Neural progenitor cell (in vitro differentiated cells): Measurements from ENCODE around the gene SIAE. TPM values are rescaled to one million over a fixed set of nuclear protein-coding genes. Genes with fewer than 3 reads are reported as not detected.
A peak's percentile ranks its signal among the peaks of the same experiment; 100 is the strongest.

ENCODE experiments used
- DNase-seq: peaks from one replicate; pipeline ENCODE4 v3.0.0-alpha.2; 2016; ENCODE audit warnings: low spot score
- H2AFZ ChIP-seq: fragments of 200-600 bp; sonication (generic); replicated peaks from 2 replicates; pipeline ENCODE4 v1.6.1; 2016; ENCODE audit warnings: antibody characterized with exemption
- H3F3A ChIP-seq: fragments of 200-600 bp; sonication (generic); 2 replicates; pipeline ENCODE4 v1.6.1; 2016; ENCODE audit warnings: antibody characterized with exemption, low read depth
- H3K27ac ChIP-seq: fragments of 200-600 bp; sonication (generic); 2 replicates; pipeline ENCODE4 v1.5.1; 2016; ENCODE audit warnings: mild to moderate bottlenecking
- H3K27me3 ChIP-seq: fragments of 200-600 bp; sonication (generic); 2 replicates; pipeline ENCODE4 v1.6.1; 2016; ENCODE audit warnings: mild to moderate bottlenecking, moderate library complexity
- H3K36me3 ChIP-seq: fragments of 200-600 bp; sonication (generic); 2 replicates; pipeline ENCODE4 v1.5.1; 2016
- H3K4me1 ChIP-seq: fragments of 200-600 bp; sonication (generic); 2 replicates; pipeline ENCODE4 v1.6.1; 2016; ENCODE audit warnings: mixed run types
- H3K4me2 ChIP-seq: fragments of 200-600 bp; sonication (generic); 2 replicates; pipeline ENCODE4 v1.6.1; 2016
- H3K4me3 ChIP-seq: fragments of 200-600 bp; sonication (generic); 2 replicates; pipeline ENCODE4 v1.5.1; 2016
- H3K79me2 ChIP-seq: fragments of 200-600 bp; sonication (generic); 2 replicates; pipeline ENCODE4 v1.6.1; 2016; ENCODE audit warnings: low read depth
- H3K9ac ChIP-seq: fragments of 200-600 bp; sonication (generic); 2 replicates; pipeline ENCODE4 v1.6.1; 2016
- H3K9me3 ChIP-seq: fragments of 200-600 bp; sonication (generic); 2 replicates; pipeline ENCODE4 v1.5.1; 2016; ENCODE audit warnings: low read depth
- H4K20me1 ChIP-seq: fragments of 200-600 bp; sonication (generic); 2 replicates; pipeline ENCODE4 v1.6.1; 2016; ENCODE audit warnings: low read depth
- H3K27ac Mint-ChIP-seq: 3 replicates; pipeline ENCODE4 v1.8.0; 2021; ENCODE audit warnings: mixed read lengths
- H3K27me3 Mint-ChIP-seq: 2 replicates; pipeline ENCODE4 v1.8.0; 2022; ENCODE audit warnings: low read depth, mild to moderate bottlenecking, inconsistent platforms, moderate library complexity, mixed read lengths; ENCODE audit not compliant: insufficient read depth
- H3K36me3 Mint-ChIP-seq: 3 replicates; pipeline ENCODE4 v1.8.0; 2021; ENCODE audit warnings: mixed read lengths
- H3K4me1 Mint-ChIP-seq: 3 replicates; pipeline ENCODE4 v1.8.0; 2021; ENCODE audit warnings: mixed read lengths
- H3K4me3 Mint-ChIP-seq: 3 replicates; pipeline ENCODE4 v1.8.0; 2021; ENCODE audit warnings: mild to moderate bottlenecking, moderate library complexity, mixed read lengths
- H3K9me3 Mint-ChIP-seq: 3 replicates; pipeline ENCODE4 v1.8.0; 2020; ENCODE audit warnings: mixed read lengths
- EZH2 ChIP-seq: fragments of 200-600 bp; sonication (generic); IDR thresholded peaks from 2 replicates; pipeline ENCODE4 v1.6.1; 2017; ENCODE audit warnings: antibody characterized with exemption, mild to moderate bottlenecking, moderate library complexity
- EZH2phosphoT487 ChIP-seq: fragments of 200-600 bp; sonication (generic); IDR thresholded peaks from 2 replicates; pipeline ENCODE4 v1.6.1; 2017; ENCODE audit warnings: antibody characterized with exemption
- small RNA-seq: library from RNA; depleted of rRNA; stranded (forward); fragments of <200 nt; gene quantifications from one replicate; pipeline ENCODE3, GENCODE V24; 2015
- total RNA-seq: library from RNA; depleted of rRNA; stranded (reverse); fragments of >200 nt; gene quantifications from 2 replicates; pipeline ENCODE4 v1.2.3, GENCODE V29; 2015; ENCODE audit warnings: low replicate concordance
- TF ChIP-seq, protein P1 (sequence below): fragments of 200-600 bp; sonication (generic); IDR thresholded peaks from 2 replicates; pipeline ENCODE4 v1.5.1; 2017; ENCODE audit warnings: antibody characterized with exemption, mild to moderate bottlenecking

Gene SIAE
- total RNA-seq, 1 donor from 2014 or later: 3.6 TPM

DNA sequence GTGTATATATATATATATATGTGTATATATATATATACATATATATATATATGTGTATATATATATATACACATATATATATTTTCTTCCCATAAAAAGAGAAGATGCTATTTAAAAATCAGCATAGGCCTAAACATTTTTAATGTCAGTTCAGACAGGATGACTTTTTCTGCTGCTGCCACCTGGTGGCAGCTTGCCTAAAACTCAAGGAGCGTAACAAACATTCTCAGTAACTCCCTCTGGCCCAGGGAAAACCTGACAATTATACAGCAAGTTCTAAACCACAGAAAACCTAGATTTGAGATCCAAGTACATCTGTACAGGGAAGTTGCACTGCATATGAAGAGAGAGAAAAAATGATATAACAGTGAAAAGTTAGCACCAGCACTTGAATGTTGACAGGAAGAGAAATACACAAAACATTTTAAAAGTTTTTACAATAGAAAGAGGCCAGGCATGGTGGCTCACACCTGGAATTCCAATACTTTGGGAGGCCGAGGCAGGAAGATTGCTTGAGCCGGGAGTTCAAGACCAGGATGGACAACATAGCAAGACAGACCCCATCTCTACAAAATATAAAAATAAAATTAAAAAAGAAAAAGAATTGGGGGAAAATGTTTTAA is 87.2 kb downstream of the SIAE start:
- no peaks in the 10 kb centered on the region for H3K27me3 ChIP-seq
- Mint-ChIP-seq H3K4me1 (peaks cover 6% of the 10 kb centered on the region), H3K27me3 (no peaks in the 10 kb centered on the region), H3K9me3 (peaks cover 2% of the 10 kb centered on the region), H3K4me3 (no peak overlapping the region), H3K27ac (no peak overlapping the region), H3K36me3 (no peaks in the 10 kb centered on the region)
- no peaks in the 10 kb centered on the region for H3K9me3 ChIP-seq
- H3F3A ChIP-seq: peaks cover 4% of the 10 kb centered on the region
- H3K27ac ChIP-seq: no peak overlapping the region
- H3K9ac ChIP-seq: no peak overlapping the region
- H3K36me3 ChIP-seq: no peaks in the 10 kb centered on the region
- H3K4me1 ChIP-seq: no peaks in the 10 kb centered on the region
- H2AFZ ChIP-seq: no peak overlapping the region
- no peak overlapping the region for H3K4me3 ChIP-seq
- TF ChIP-seq, protein P1, sequence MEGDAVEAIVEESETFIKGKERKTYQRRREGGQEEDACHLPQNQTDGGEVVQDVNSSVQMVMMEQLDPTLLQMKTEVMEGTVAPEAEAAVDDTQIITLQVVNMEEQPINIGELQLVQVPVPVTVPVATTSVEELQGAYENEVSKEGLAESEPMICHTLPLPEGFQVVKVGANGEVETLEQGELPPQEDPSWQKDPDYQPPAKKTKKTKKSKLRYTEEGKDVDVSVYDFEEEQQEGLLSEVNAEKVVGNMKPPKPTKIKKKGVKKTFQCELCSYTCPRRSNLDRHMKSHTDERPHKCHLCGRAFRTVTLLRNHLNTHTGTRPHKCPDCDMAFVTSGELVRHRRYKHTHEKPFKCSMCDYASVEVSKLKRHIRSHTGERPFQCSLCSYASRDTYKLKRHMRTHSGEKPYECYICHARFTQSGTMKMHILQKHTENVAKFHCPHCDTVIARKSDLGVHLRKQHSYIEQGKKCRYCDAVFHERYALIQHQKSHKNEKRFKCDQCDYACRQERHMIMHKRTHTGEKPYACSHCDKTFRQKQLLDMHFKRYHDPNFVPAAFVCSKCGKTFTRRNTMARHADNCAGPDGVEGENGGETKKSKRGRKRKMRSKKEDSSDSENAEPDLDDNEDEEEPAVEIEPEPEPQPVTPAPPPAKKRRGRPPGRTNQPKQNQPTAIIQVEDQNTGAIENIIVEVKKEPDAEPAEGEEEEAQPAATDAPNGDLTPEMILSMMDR: peak; percentile 73
- no peak for TF ChIP-seq EZH2
- TF ChIP-seq EZH2phosphoT487: no peak
- no peaks in the 10 kb centered on the region for H3K79me2 ChIP-seq
- no peak overlapping the region for H3K4me2 ChIP-seq
- peak; percentile 76 for DNase-seq
- H4K20me1 ChIP-seq: no peaks in the 10 kb centered on the region

DNA sequence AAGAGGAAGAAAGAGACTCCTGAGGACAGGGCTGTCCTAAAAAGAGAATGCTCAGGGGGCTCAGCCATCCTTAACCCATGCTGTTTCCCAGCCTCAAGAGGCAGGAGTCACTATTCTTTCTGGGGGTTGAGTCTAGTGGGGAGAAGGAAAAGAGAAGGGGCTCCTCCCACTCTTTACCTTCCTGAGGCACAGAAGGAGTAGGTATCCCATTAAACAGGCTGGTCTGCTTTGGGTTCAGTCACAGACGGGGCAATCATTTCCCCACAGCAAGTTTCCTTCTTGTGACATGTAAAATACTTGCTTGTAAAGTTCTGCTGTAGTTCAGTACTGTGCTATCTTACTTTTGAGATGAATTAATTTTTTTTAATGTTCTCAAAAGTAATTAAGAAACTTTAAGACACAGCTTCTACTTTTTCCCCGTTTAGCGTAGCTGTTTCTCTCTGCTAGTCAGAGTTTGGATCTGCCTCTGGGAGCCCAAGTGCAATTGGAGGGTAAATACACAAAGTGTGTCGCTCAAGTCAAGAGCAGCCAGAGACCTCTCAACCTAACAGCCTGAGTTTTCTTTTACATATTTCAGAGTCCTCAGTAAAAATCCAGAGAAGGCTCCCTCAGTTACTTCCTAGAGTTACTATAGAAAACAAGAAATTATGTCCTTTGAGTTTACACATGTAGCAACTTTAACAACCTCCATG is 88.7 kb downstream of the SIAE start:
- no peaks in the 10 kb centered on the region for H3K27me3 ChIP-seq
- Mint-ChIP-seq H3K4me1 (peaks cover 6% of the 10 kb centered on the region), H3K36me3 (no peaks in the 10 kb centered on the region), H3K27me3 (no peaks in the 10 kb centered on the region), H3K9me3 (peaks cover 2% of the 10 kb centered on the region), H3K27ac (no peak overlapping the region), H3K4me3 (no peak overlapping the region)
- no peak overlapping the region for H3K4me3 ChIP-seq
- no peaks in the 10 kb centered on the region for H3K79me2 ChIP-seq
- H3K36me3 ChIP-seq: no peaks in the 10 kb centered on the region
- no peak for DNase-seq
- peaks cover under 1% of the 10 kb centered on the region for H3F3A ChIP-seq
- no peaks in the 10 kb centered on the region for H3K9me3 ChIP-seq
- H3K27ac ChIP-seq: no peak overlapping the region
- H3K4me1 ChIP-seq: no peaks in the 10 kb centered on the region
- peak overlapping the region; percentile 34 for H2AFZ ChIP-seq
- TF ChIP-seq EZH2 (no peak), EZH2phosphoT487 (no peak)
- TF ChIP-seq, protein P1: no peak
- no peak overlapping the region for H3K9ac ChIP-seq
- H4K20me1 ChIP-seq: no peaks in the 10 kb centered on the region
- no peak overlapping the region for H3K4me2 ChIP-seq

DNA sequence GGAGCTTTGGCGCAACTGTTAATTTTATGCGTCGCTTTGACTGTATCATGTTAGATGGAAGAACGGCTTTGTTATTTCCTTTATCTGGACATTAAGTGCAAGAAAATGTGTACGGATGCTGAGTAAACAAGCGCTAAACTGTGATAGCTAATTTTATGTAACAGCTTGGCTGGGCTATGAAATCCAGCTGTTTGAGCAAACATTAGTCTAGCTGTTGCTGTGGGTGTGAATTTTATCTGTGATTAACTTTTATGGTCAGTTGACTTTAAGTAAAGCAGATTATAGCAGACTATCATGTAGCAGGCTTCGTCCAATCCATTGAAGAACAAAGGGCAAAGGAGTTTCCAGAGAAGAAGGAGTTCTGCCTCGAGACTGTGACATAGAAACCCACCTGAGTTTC is 89.8 kb downstream of the SIAE start:
- Mint-ChIP-seq H3K9me3 (no peaks in the 10 kb centered on the region), H3K27me3 (peaks cover 2% of the 10 kb centered on the region), H3K27ac (no peak overlapping the region), H3K36me3 (no peaks in the 10 kb centered on the region), H3K4me1 (peaks cover 6% of the 10 kb centered on the region), H3K4me3 (no peak overlapping the region)
- H3K79me2 ChIP-seq: no peaks in the 10 kb centered on the region
- no peak for TF ChIP-seq EZH2phosphoT487
- TF ChIP-seq, protein P1: no peak
- TF ChIP-seq EZH2: no peak
- H3K4me3 ChIP-seq: no peak overlapping the region
- no peak overlapping the region for H3K27ac ChIP-seq
- no peak for DNase-seq
- no peaks in the 10 kb centered on the region for H3K36me3 ChIP-seq
- H3F3A ChIP-seq: no peaks in the 10 kb centered on the region
- peaks cover under 1% of the 10 kb centered on the region for H3K4me1 ChIP-seq
- H3K4me2 ChIP-seq: no peak overlapping the region
- no peak overlapping the region for H2AFZ ChIP-seq
- H3K27me3 ChIP-seq: no peaks in the 10 kb centered on the region
- H3K9me3 ChIP-seq: no peaks in the 10 kb centered on the region
- H4K20me1 ChIP-seq: no peaks in the 10 kb centered on the region
- H3K9ac ChIP-seq: no peak overlapping the region

Small RNA genes lying within 50 kb of the gene (small RNA-seq; reads per million reads assigned to genes)
- gene RNA5SP352: not detected

Other genes with a start within 250 kb of the SIAE start
- not detected in 2 replicates for gene OR8B4, start 248.9 kb downstream of the SIAE start, total RNA-seq
- gene OR8B8, start 228.0 kb downstream of the SIAE start, total RNA-seq: not detected in 2 replicates
- gene OR8B12, start 130.1 kb downstream of the SIAE start, total RNA-seq: not detected in 2 replicates
- gene OR8A1, start 103.7 kb downstream of the SIAE start, total RNA-seq: not detected in 2 replicates
- not detected in 2 replicates for gene PANX3, start 62.3 kb downstream of the SIAE start, total RNA-seq
- gene TBRG1, start 50.9 kb downstream of the SIAE start, total RNA-seq: 18.9 and 20.7 TPM in 2 replicates
- gene SPA17, start 165 bp upstream of the SIAE start, total RNA-seq: 53.3 and 67.2 TPM in 2 replicates
- gene NRGN, start 66.2 kb upstream of the SIAE start, total RNA-seq: 0.39 and 7.5 TPM in 2 replicates
- gene VSIG2, start 78.5 kb upstream of the SIAE start, total RNA-seq: not detected in 2 replicates
- 0.26 and 0.81 TPM in 2 replicates for gene ESAM, start 88.6 kb upstream of the SIAE start, total RNA-seq
- 35.8 and 41.9 TPM in 2 replicates for gene MSANTD2, start 126.7 kb upstream of the SIAE start, total RNA-seq
- gene ROBO3, start 191.7 kb upstream of the SIAE start, total RNA-seq: 12.6 and 30.7 TPM in 2 replicates
- not detected in 2 replicates for gene ROBO4, start 224.1 kb upstream of the SIAE start, total RNA-seq
- not detected in 2 replicates for gene HEPN1, start 245.5 kb upstream of the SIAE start, total RNA-seq